Measurements from ENCODE around the gene BRME1.
"Not testable (repeated sequence)": the region's sequence is repeated elsewhere in the genome, so short reads cannot be mapped to it uniquely, and the experiment has no call there.

The BRME1 gene

GRCh38 chr19:13861714-13862531 lies 44.0 kb downstream of the BRME1 start:
- Histone ChIP-seq H4K20me1 (no peaks in the 10 kb centered on the region), H3K4me1 (peaks cover 37% of the 10 kb centered on the region), H3K27me3 (peaks cover 46% of the 10 kb centered on the region), H3K27ac (no peak overlapping the region), H3K36me3 (no peaks in the 10 kb centered on the region), H3K9me3 (no peaks in the 10 kb centered on the region), H3K9ac (peak overlapping the region; percentile 51; the same call in 1 of the 2 replicates), H3K4me3 (peak overlapping the region; percentile 59), H3K4me2 (peak overlapping the region; percentile 90)
- TF ChIP-seq Cebpa-rat (IDR thresholded peaks at IDR 0.05), result no peak

GRCh38 chr19:13861392-13861713 lies 44.6 kb downstream of the BRME1 start:
- no peak for TF ChIP-seq Cebpa-rat (IDR thresholded peaks at IDR 0.05)
- no peak overlapping the region for H3K27ac ChIP-seq
- peaks cover 40% of the 10 kb centered on the region for H3K27me3 ChIP-seq
- 0 out of 2 replicates have a peak overlapping the region, but pooled peaks have one; percentile 51 for H3K9ac ChIP-seq
- no peaks in the 10 kb centered on the region for H3K36me3 ChIP-seq
- H4K20me1 ChIP-seq, result no peaks in the 10 kb centered on the region
- peaks cover 31% of the 10 kb centered on the region for H3K4me1 ChIP-seq
- no peaks in the 10 kb centered on the region for H3K9me3 ChIP-seq
- H3K4me2 ChIP-seq, result peak overlapping the region; percentile 90
- peak overlapping the region; percentile 59; the same call in 1 of the 2 replicates for H3K4me3 ChIP-seq

- peaks cover 35% of the 10 kb centered on the region for H3K27me3 ChIP-seq
- no peak for TF ChIP-seq Cebpa-rat (IDR thresholded peaks at IDR 0.05)
- H3K4me2 ChIP-seq, result peak overlapping the region; percentile 90
- H3K9me3 ChIP-seq, result no peaks in the 10 kb centered on the region
- no peak overlapping the region for H3K27ac ChIP-seq
- H3K4me1 ChIP-seq, result peaks cover 26% of the 10 kb centered on the region
- H3K36me3 ChIP-seq, result no peaks in the 10 kb centered on the region
- H4K20me1 ChIP-seq, result no peaks in the 10 kb centered on the region
- 0 out of 2 replicates have a peak overlapping the region, but pooled peaks have one; percentile 51 for H3K9ac ChIP-seq
- no peak overlapping the region for H3K4me3 ChIP-seq
These were observed 45.1 kb downstream of the BRME1 start for GRCh38 chr19:13860679-13861391.

- Histone ChIP-seq H3K27ac (no peak overlapping the region), H3K9me3 (no peaks in the 10 kb centered on the region), H3K36me3 (no peaks in the 10 kb centered on the region), H4K20me1 (no peaks in the 10 kb centered on the region), H3K4me2 (no peak overlapping the region), H3K4me3 (no peak overlapping the region), H3K9ac (no peak overlapping the region), H3K27me3 (peaks cover 24% of the 10 kb centered on the region), H3K4me1 (peaks cover 22% of the 10 kb centered on the region)
- TF ChIP-seq Cebpa-rat (IDR thresholded peaks at IDR 0.05), result no peak
These were observed 46.5 kb downstream of the BRME1 start for GRCh38 chr19:13859361-13859880.

GRCh38 chr19:13856497-13856896 lies 49.4 kb downstream of the BRME1 start:
- H3K4me1 ChIP-seq, result peaks cover 6% of the 10 kb centered on the region
- H3K9me3 ChIP-seq, result no peaks in the 10 kb centered on the region
- peaks cover 6% of the 10 kb centered on the region for H3K27me3 ChIP-seq
- no peaks in the 10 kb centered on the region for H4K20me1 ChIP-seq
- no peak overlapping the region for H3K4me2 ChIP-seq
- H3K27ac ChIP-seq, result no peak overlapping the region
- no peak for TF ChIP-seq Cebpa-rat (IDR thresholded peaks at IDR 0.05)
- no peaks in the 10 kb centered on the region for H3K36me3 ChIP-seq
- H3K9ac ChIP-seq, result no peak overlapping the region
- no peak overlapping the region for H3K4me3 ChIP-seq

GRCh38 chr19:13852171-13852707 lies 53.7 kb downstream of the BRME1 start:
- H3K4me2 ChIP-seq, H3K9me3 ChIP-seq, H3K27ac ChIP-seq, H3K36me3 ChIP-seq, H4K20me1 ChIP-seq, H3K4me3 ChIP-seq, H3K9ac ChIP-seq: not testable (repeated sequence)
- peaks cover 13% of the 10 kb centered on the region; the same call in 1 of the 2 replicates for H3K27me3 ChIP-seq
- H3K4me1 ChIP-seq, result peaks cover 26% of the 10 kb centered on the region

GRCh38 chr19:13851734-13852114 lies 54.2 kb downstream of the BRME1 start:
- H3K4me1 ChIP-seq, result peaks cover 31% of the 10 kb centered on the region
- H3K4me2 ChIP-seq, H4K20me1 ChIP-seq: not testable (repeated sequence)

GRCh38 chr19:13850910-13851733 lies 54.8 kb downstream of the BRME1 start:
- Histone ChIP-seq H3K4me2 (no peak overlapping the region), H3K4me1 (peaks cover 37% of the 10 kb centered on the region), H3K36me3 (no peaks in the 10 kb centered on the region), H3K27ac (no peak overlapping the region), H3K9ac (no peak overlapping the region), H3K9me3 (no peaks in the 10 kb centered on the region), H3K27me3 (peaks cover 13% of the 10 kb centered on the region; the same call in 1 of the 2 replicates), H3K4me3 (no peak overlapping the region), H4K20me1 (no peaks in the 10 kb centered on the region)
- no peak for TF ChIP-seq Cebpa-rat (IDR thresholded peaks at IDR 0.05)

More at GRCh38 chr19:13851734-13852114, 54.2 kb downstream of the BRME1 start:
- H3K36me3 ChIP-seq, H3K9ac ChIP-seq, H3K27ac ChIP-seq, H3K9me3 ChIP-seq, H3K4me3 ChIP-seq: not testable (repeated sequence)
- H3K27me3 ChIP-seq, result peaks cover 13% of the 10 kb centered on the region; the same call in 1 of the 2 replicates

All from BLaER1 (cell line).